ENCODE data around the gene PGRMC2. TPM values are rescaled to one million over a fixed set of nuclear protein-coding genes. Genes with fewer than 3 reads are reported as not detected.

Gene PGRMC2
- total and polyA plus RNA-seq, 2 of the 8 experiments (the other 6 are each of a cell fraction or from before 2014, with no cell fraction given): 9.5 to 85.3 TPM

GRCh38 chr4:128220286-128221235, 67.1 kb downstream of the PGRMC2 start:
- DNase-seq (ENCODE audit: low read depth in 1 of 2, low spot score in 2 of 2): no peak
- WGBS, 2 experiments (ENCODE audit: extremely low coverage in 1 of 2, insufficient coverage in 1 of 2, insufficient read length in 1 of 2, insufficient replicate concordance in 2 of 2, low coverage in 1 of 2, low lambda C conversion rate in 2 of 2, missing lambda C conversion rate in 1 of 2): 75% methylated on average over 8 of the region's 8 CpGs; no CpG with 5 or more reads in 1 of the 2 experiments
- H3K9me3 ChIP-seq (ENCODE audit: insufficient read depth in 2 of 2, low read depth in 1 of 2, low read length in 1 of 2): no peaks in the 10 kb centered on the region
- TF ChIP-seq EGR1 (IDR thresholded peaks at IDR 0.05; ENCODE audit: borderline replicate concordance, low read depth, low read length) (no peak), NRF1 (IDR thresholded peaks at IDR 0.05; ENCODE audit: low read depth, low read length) (no peak), GABPA (IDR thresholded peaks at IDR 0.05; ENCODE audit: borderline replicate concordance, insufficient read depth, low read length) (no peak), MAFK (IDR thresholded peaks at IDR 0.05; ENCODE audit: low read depth, low read length) (no peak), TEAD4 (IDR thresholded peaks at IDR 0.05; ENCODE audit: low read depth, low read length) (no peak), SIRT6 (IDR thresholded peaks at IDR 0.05; ENCODE audit: low read length) (no peak), RAD21 (IDR thresholded peaks at IDR 0.05 in 1 of 2, conservative IDR thresholded peaks at IDR 0.05 in 1 of 2; ENCODE audit: low read depth in 2 of 2, low read length in 2 of 2) (peak; percentile 45 to 46; a peak in 3 of 4 replicates), CTBP2 (IDR thresholded peaks at IDR 0.05; ENCODE audit: borderline replicate concordance, insufficient read depth, insufficient read length, low read length) (no peak), POLR2A (IDR thresholded peaks at IDR 0.05; ENCODE audit: control extremely low read depth in 1 of 2, low read depth in 2 of 2, low read length in 2 of 2) (no peak), CBX5 (IDR thresholded peaks at IDR 0.05; ENCODE audit: low read depth, low read length) (no peak)

More at GRCh38 chr4:128220286-128221235, 67.1 kb downstream of the PGRMC2 start:
- Histone ChIP-seq H3K4me2 (ENCODE audit: insufficient read depth in 1 of 2, low read depth in 2 of 2, low read length in 2 of 2) (no peak overlapping the region), H2BK15ac (ENCODE audit: low read length) (no peak overlapping the region), H3K23me2 (ENCODE audit: low read depth, low read length) (no peaks in the 10 kb centered on the region), H4K5ac (ENCODE audit: insufficient read length, low read depth, low read length) (no peak overlapping the region), H2BK12ac (ENCODE audit: low read depth, low read length) (no peak overlapping the region), H4K91ac (replicated peaks; ENCODE audit: insufficient read length, low read length) (no peak overlapping the region), H3K36me3 (ENCODE audit: control insufficient read depth in 2 of 4, insufficient read depth in 4 of 4, low read length in 3 of 4) (no peaks in the 10 kb centered on the region), H3K18ac (ENCODE audit: extremely low read depth, low read length) (no peak overlapping the region), H3K9ac (replicated peaks in 1 of 4; ENCODE audit: extremely low read depth in 1 of 4, low read depth in 3 of 4, low read length in 3 of 4) (no peak overlapping the region), H3K4ac (replicated peaks; ENCODE audit: insufficient read length, low read depth, low read length) (no peak overlapping the region), H3K4me1 (replicated peaks in 1 of 4; ENCODE audit: control insufficient read depth in 3 of 4, insufficient read depth in 4 of 4, low read length in 3 of 4) (no peaks in the 10 kb centered on the region), H3K4me3 (ENCODE audit: extremely low read depth in 1 of 4, insufficient read depth in 2 of 4, low read depth in 3 of 4, low read length in 4 of 4) (no peak overlapping the region), H3K79me2 (ENCODE audit: control insufficient read depth in 1 of 2, insufficient read depth in 2 of 2, low read length in 2 of 2) (no peaks in the 10 kb centered on the region), H2BK5ac (ENCODE audit: low read depth, low read length) (no peak overlapping the region), H2AFZ (ENCODE audit: low read length) (no peak overlapping the region), H2AK5ac (ENCODE audit: low read depth, low read length) (no peak overlapping the region), H3K27me3 (replicated peaks in 1 of 4; ENCODE audit: control insufficient read depth in 3 of 4, extremely low read depth in 1 of 4, insufficient read depth in 3 of 4, low read length in 3 of 4) (no peaks in the 10 kb centered on the region), H3K23ac (ENCODE audit: insufficient read length) (no peak overlapping the region), H2BK120ac (replicated peaks; ENCODE audit: low read depth, low read length) (no peak overlapping the region), H4K8ac (ENCODE audit: extremely low read depth, insufficient read depth, low read length) (no peak overlapping the region), H3K27ac (ENCODE audit: low read depth, low read length) (no peak overlapping the region), H4K20me1 (replicated peaks in 1 of 2; ENCODE audit: control insufficient read depth in 1 of 2, insufficient read depth in 2 of 2, low read length in 2 of 2) (no peaks in the 10 kb centered on the region), H3K14ac (ENCODE audit: insufficient read length) (no peak overlapping the region), H3K79me1 (ENCODE audit: low read depth, low read length) (no peaks in the 10 kb centered on the region), H2BK20ac (ENCODE audit: low read length) (no peak overlapping the region), H3K56ac (replicated peaks; ENCODE audit: insufficient read length, low read depth, low read length) (no peak overlapping the region)
- ChIA-PET POLR2A (ENCODE audit: partially characterized antibody) (no interaction called here), CTCF (ENCODE audit: partially characterized antibody) (interaction anchor here (0.7 to 1.7 kb wide), 6 partner anchors 10 to 311 kb away, joined by 3 to 5 read pairs (median 4); no protein-coding TSS in a partner anchor)
- FAIRE-seq: no peak
